T-helper 2 cell (primary cell): Measurements from ENCODE around the gene BCAR3.
"Not testable (repeated sequence)": the region's sequence is repeated elsewhere in the genome, so short reads cannot be mapped to it uniquely, and the experiment has no call there.

ENCODE experiments used
- DNase-seq, 5 experiments: peaks; one replicate each; pipeline versions ENCODE4 v3.0.0 to v3.0.0-alpha.2; 2012 to 2022

BCAR3 gene

DNA sequence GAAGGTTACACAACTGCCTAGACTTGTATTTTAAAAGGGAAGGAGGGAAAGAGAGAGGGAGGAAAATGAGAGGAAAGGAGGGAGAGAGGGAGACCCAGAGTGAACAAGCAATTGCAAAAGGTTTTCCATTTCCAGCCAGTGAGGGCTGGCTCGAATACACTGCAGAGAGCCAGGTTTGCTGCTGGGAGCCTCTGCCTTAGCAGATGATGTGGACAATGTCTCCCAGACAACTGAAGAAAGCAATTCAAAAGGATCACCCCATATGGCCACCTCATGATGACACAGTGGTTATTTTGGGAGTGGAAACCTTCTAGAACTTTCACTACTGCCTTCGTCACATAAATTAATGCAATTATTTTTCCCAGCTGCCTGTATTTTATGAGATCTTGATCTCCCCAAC is 86.4 kb downstream of the BCAR3 start:
- no peak for DNase-seq

DNA sequence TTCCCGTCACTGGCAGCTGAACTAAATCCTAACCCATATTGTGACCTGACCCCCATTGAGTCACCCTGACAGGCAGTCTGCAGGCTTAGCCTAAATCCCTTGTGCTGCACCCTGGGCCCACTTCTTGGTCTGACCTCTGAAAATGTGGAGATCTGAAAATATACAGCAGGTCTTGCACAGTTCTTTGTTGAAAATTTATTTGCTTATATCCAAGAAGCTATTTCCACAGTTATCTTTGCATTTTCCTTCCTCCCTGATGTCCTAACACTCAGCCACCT is 87.1 kb downstream of the BCAR3 start:
- no peak for DNase-seq

DNA sequence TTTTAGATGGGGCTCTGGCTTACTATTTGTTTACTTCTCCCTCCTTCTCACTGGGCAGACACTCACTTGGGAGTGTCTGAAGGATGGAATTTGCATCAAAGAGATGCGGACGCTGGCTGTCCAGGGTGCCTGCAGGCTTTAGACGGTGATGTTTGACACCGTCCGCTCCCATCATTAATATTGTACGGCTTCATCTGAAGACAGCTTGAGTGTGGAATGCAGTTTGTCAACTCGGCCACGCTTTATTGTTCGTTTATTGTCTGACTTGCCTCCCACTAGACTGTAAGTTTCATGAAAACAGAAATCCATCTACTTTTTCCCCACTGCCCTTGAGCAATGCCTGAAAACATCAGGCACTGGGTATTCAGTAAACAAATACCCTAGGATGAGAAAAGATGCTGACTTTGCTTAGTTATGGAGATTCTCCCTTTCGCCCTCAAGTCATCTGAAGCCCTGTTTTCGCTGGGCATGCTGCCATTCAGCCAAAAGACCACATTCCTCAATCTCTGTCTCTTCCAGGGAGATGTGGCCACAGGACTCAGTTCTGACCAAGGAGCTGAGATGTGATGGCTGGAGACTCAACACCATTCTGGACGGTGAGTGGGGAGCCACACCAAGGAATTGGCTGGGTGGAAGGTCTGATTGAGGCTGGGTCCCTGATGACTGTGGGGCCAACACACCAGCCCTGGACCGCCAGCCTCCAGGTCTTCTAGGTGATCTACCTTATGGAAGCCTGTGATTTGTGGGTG is 87.6 kb downstream of the BCAR3 start:
- no peak for DNase-seq

DNA sequence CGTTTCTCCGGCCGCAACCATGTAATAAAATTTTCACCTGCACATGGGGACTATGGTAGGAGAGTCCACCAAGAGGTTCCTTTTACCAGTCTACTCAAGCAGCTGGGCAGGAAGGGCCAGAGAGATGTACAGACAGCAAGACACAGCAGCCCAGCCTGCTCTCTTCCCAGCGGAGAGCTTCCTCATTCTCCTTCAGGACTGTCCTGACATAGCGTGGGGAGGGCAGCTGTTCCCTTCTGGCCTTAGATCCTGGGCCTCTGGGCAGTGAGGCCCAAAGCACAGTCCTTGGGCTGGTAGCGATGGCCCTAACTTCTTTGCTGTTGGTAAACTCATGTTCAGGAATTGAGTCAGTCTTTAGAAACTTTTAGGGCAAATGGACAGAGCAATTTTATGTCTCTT is 89.1 kb downstream of the BCAR3 start:
- DNase-seq: no peak

DNA sequence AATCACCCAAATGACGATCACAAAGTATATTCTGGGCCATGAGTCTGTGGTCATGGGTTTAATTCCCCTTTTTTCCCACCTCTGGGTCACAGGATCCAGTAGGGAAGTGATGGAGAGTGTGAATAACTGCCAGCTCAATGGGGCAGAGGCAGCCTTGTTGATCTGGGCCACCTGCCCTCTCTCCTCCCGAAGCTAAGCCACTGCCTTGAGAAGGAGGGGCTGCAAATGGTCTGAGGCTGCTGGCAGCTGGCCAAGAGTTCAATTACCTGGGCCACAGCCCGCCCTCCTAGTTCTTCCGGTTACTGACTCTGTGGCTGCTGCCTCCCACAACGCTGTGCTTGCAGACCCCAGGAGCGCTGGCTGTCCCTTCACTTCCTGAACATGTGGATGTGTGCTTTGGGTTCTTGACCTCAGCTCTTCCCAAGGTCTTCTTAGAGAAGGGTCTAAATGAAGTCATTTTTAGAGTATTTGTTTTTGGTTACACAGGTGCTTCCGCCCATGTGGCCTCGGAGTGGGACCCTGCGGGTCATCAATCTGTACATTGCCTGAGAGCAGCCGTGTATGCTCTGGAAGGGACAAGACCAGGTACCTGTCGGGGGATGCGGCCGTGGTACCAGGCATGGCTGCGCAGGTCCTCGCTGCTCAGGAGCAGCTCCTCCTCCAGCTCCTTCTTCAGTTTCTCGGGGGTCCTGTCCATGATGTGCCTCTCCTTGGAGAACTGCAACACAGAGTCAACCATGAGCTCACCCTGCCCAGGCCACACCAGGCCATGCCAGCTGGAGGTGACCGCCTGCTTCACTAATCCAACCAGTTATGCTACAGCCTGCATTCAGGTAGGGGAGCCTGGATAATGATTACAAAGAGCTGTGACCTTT is 89.7 kb downstream of the BCAR3 start:
- peak in 2 of 5 experiments; percentile 13 to 24 for DNase-seq

DNA sequence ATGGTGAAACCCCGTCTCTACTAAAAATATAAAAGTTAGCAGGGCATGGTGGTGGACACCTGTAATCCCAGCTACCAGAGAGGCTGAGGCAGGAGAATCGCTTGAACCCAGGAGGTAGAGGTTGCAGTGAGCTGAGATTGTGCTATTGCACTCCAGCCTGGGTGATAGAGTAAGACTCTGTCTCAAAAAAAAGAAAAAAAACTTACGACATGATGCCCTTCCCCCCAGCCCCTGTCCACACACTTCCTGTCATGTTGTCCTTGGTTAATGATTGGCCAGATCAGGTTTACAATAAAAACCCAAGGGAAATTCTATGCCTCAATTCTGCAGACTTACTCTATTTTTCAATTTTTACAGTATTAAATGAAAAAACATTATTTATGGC is 90.4 kb downstream of the BCAR3 start:
- DNase-seq: not testable (repeated sequence)

DNA sequence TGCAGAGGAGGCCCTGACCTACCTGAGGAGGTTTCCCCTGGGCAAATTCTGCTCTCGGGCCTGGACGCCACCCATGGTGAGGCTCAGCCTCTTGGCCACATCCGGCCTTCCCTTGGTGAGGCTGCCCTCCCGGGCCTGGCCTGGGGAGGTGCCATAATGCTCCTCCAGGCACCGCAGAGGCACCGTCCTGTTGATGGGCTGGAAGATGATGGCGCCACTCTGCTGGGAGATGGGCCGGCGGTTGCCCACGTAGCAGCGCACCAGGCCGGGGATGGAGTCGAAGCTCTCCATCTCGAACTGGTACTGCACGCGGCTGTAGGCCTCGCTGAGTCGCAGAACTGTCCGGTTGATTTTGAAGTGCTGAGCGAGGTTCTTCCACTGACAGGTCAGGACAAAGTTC is 92.7 kb downstream of the BCAR3 start:
- no peak for DNase-seq

DNA sequence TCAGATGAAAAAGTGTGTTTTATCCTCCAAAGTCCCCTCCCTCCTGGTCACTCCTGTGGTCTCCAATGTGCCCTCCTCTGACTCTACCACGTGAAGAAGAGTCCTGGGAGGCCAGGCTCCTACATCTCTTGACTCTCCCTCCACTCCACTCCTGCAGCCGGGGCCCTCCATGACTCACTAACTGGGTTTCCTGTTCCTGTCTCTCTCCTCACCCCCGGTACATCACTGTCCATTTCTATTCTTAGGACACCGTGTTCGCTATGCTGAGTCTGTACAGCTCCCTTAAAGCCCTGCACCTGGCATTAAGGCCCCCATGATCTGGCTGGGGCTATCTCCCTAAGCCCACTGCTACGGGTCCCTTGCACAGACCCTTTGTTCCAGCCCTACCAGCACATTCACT is 93.4 kb downstream of the BCAR3 start:
- no peak for DNase-seq

DNA sequence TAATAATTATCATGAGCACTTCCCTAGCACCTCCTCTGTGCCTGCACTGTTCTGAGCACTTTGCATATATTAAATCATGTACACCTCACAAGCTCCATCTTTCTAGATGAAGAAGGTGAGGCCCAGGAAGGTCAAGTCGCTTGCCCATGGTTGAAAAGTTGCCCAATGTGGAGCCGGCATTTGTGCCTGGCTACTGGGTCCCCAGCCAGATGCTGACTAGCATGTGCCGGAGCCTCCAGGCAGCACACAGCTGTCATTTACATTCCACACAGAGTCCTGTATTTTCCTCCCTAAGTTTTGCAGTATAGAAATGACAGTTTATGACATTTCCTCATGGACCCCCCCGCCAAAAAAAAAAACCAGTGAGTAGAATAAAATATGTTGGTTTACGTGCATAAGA is 94.3 kb downstream of the BCAR3 start:
- DNase-seq: no peak

DNA sequence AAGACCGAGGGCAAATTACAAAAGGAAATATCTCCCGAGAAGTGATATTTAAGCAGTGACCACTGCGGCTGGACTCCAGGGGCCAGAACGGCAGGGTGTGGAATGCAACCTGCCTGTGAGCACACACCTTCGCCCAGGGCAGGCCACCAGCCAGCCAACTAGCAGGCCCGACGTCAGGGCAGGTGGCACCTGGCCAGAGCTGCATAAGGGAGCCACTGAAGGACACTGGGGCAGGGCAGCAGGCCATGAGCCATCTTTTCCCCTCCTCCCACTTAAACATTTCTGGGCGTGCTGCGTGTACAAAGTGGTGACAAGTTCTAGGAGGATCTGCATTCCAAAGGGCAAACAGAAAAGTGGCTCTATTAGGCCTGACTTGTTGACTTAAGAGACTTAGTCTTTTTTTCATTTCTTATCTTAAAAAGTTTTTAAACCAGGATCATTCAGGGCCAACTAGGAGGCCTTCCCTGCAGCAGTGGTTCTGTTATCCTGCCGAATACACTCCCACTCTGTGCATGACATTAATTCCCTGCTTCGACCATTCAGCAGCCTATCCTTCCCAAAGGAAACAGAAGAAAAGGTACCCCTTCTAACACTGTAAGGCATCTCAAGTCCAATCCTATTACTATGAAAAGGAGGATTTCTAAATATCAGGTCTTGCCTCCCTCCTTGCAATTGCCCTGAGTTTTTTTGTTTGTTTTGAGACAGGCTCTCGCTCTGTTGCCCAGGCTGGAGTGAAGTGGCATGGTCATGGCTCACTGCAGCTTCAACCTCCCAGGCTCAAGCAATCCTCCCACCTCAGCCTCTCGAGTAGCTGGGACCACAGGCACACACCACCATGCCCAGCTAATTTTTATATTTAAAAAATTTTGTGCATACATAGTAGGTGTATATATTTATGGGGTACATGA is 96.3 kb downstream of the BCAR3 start:
- DNase-seq: no peak

DNA sequence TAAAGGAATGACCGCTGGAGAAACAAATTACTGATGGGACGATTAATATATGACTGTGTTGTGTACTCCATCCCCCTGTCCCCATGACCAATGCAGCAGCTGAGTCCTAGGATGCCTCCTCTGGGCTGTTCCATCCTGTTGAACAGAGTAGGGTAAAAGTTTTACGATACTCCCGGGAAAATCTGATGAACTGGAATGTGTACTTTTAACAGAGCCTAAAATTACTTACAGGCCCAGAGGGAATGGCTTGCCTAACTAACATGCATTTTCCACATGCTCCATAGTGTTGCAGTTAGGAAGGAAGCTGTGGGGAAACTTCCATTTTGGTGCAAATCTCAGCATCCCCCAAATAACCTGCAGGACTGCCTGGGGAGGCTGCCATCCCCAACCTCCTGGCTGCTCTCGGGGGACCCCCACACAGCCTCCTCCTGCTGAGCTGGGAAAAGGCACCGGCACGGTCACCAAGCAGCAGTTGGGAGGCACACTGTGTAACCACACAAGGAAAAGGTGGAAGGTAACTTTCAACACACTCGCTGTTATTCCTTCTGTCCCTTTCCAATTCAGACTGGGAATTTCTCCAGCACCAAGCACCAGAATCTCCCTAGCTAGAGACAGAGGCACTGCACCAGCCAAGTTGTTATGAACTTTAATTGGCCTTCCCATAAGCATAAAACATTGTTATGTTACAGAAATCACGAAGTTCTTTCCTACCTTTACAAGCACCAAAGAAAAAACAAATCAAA is 97.2 kb downstream of the BCAR3 start:
- no peak for DNase-seq

DNA sequence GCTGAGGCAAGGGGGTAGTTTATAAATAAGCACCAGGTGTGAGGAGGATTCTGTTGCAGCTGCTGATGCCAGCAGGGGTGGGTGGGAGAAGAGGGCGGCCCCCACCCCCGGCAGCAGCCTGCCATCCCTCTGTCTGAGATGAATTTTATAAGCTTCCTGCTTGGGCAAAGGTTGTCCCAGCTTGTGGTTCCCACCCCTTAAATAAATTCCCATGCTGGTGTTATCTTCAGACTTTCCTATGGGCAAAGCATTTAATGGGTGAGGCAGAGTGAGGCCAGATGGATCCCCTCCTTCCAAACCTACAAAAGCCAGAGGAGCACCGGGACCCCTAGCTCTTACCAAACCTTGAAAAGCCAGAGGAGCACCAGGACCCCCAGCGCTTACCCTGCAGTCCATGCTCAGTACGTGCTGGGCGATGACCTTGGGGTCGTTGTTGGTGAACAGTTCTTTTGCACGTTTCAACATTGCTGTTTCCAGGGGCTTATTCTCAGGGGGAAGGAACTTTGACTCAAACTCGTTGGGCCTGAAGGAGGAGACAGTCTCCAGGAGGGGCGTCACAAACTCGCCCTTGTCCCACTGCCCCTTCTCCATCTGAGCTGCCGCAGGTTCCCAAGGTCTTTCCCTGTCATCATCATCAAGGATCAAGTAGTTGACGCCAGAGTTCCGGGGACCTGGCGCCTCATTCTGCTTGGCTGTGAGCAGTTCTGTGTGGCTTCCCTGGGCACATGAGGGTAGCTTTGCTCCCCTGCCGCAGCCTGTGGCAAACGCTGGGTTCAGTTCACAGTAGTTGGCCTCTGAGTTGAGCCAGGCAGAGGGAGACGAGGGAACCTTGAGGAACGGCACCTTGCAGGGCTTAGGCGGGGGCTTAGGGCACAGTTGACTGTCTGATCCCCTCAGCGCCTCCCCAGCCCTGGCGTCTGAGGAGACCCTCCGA is 99.5 kb downstream of the BCAR3 start:
- no peak for DNase-seq

DNA sequence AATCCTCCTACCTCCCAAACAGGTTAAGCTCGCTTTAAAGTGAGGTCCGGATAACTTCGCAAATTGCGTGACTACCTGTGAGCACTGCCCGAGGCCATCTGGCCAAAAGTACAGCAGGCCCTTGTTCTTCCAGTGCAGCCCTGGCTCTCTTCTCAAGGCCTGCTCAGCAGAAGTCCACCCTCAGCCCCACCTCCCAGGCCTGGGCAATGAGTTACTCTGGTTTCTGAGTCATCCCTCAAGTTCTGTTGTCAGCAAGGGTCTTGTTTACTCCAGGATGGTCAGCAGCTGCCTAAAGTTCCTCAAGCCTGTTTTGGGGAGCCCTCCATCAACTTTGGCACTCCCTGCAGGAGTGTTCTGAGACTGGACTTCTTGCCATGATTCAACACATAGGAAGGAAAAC is 101.7 kb downstream of the BCAR3 start:
- DNase-seq: no peak

DNA sequence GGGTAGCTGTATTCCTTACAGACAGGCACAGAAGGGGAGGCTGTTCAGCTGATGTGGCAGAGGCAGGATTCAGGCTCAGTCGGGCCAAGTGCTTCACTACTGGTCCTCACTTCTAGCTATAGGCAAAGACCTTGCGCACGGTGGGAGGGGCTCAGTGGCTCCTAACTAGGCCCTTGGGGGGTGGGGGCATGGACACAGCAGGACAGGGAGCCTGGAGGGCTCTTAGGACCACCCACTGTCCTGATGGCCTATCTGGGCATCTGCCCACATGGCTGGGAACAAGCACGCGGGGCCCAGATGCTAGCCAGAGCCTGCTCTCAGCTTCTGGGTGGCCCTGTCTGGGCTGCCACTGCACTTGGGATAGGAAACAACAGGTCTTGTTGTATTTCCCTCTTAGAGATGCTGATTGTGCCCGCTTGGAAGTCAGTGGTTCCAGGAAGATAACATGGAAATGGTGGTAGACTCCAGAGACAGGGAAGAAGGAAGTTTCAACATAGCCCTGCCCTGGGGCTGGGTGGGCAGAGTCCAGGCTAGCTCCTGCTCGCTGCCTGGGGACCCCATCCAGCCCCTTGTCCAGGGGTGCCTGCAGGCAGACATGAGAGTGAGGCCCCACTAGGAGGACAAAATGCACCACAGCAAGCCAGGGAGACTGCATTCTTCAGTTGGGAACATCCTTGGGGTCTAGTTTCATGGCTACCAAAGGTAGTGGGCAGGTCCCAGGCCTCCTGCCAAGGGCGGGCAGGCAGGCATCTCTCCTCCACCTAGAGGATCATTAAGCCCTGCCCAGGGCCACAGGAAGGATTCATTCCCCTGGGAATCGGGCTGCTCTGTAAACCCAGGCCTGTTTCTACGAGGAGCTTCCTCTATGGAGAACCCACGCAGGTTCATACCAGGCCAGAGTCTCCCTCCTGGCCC is 102.5 kb downstream of the BCAR3 start:
- DNase-seq: no peak

DNA sequence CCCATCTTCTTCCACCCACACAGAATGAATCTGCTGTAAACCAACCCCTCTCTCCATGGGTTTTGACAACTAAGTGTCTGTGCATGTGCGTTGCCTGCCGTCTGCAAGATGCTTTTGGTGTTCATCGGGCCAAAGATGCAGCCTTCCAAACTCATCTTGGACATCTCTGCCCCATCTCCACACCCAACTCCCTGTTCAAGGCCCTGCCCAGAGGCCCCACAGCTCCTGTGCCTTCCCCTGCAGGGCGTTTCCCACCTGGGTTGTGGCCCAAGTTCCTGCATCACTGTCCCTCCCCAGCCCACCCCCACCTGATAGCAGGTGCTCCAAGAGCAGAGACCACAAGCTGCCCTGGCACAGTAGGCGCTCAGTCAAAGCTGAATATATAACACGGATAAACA is 103.2 kb downstream of the BCAR3 start:
- no peak for DNase-seq

DNA sequence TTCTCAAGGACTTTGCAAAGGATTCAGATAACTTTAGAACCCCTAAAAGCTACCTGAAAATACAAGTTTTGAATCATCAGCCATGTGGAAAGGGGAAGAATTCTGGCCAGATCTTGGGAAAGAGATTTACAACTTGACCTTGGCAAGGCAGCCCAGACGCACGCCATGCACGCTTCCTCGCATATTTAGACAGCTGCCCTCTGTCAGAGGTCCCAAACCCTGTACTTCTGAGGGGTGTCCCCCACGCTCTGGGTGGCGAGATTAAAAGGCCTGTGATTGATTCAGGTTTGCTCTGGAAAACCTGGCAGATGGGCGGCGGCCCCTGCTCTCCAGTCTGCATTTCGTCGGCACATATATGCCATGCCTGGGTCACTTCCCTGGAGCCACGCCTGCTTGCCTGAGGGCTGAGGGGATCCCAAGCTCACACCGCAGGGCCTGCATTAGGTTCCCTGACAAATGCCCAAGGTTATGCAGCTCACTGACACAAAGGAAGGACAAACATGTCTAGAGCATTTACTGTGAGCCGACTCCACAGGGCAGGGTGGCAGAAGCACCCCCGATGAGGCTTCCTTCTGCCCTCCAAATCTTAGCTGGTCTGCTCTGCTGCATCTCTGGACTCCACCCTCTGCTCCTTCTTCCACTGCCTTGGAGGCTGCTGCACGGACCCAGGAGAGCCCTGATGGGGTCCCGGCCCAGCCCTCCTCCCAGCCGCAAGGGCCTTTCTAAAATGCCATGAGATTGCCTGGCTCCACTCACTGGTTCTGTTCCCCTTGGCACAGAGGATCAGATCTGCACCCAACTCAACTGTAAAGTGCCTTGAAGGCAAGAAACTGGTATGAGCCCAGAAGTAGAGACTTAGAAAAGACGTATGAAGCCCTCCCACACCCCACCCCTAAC is 103.9 kb downstream of the BCAR3 start:
- DNase-seq: no peak

DNA sequence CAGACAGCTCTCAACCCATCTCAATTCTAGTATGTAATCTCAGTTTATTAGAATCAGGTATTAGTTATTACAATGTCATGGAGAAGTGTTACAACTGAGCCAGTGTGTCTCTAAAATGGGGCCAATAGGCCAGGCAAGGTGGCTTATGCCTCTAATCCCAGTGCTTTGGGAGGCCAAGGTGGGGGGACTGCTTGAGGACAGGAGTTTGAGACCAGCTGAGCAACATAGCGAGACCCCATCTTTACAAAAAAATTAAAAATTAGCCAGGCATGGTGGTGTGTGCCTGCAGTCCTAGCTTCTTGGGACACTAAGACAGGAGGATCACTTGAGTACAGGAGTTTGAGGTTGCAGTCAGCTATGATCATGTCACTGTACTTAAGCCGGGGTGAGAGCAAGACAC is 104.9 kb downstream of the BCAR3 start:
- no peak for DNase-seq

DNA sequence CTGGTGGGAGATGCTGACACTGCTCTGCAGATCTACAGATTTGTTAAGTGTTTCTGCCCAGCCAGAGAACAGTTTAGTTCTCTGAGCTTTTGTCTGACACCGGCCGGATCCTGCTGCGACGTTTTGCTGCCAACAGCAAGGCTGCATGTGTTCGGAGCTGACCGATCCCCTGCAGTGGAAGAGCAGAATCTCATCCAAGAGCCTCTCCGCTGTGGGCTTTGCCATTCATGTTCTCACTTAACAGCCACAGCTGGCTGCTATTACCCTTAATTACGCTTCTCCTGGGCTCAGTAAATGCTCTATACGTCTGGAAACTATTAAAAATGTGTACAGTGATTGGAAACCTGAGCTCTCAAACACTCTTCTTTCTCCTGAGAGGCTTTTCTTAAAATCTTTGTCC is 105.3 kb downstream of the BCAR3 start:
- no peak for DNase-seq

DNA sequence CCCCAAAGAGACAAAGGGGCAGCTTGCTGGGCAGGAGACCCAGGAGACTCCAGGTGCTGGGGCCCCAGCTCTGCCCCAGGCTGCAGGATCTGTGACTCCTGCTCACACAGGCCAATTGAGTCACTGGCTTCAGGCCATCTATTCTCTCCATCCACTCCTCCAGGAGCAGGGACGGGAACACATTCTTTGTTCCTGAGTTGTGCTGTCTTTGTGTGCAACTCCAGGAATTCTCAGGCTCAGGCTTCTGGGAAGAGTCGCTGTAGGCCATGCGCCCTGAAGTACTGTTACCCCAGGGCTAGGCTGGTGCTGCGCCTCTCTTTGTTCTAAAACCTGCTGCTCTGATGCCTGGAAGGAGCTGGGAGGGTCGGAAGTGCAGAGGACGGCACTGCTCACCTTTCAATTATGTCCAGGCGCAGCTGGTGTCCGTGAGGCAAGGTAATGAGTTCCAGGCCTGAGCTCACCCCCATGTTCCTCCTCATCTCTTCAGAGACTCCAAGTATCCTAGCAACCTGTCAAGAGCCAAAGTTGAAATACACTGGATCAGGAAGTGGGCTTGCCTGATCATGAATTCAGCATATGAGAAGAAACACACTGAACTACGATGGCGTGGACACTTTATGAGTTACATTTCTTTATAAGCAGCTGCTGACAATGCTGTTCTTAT is 105.9 kb downstream of the BCAR3 start:
- no peak for DNase-seq
